ENCODE measurements around the gene FFAR4. TPM values are rescaled to one million over a fixed set of nuclear protein-coding genes. Genes with fewer than 3 reads are reported as not detected.

FFAR4 gene
- total RNA-seq, 1 donor from 2014 or later: not detected

DNA sequence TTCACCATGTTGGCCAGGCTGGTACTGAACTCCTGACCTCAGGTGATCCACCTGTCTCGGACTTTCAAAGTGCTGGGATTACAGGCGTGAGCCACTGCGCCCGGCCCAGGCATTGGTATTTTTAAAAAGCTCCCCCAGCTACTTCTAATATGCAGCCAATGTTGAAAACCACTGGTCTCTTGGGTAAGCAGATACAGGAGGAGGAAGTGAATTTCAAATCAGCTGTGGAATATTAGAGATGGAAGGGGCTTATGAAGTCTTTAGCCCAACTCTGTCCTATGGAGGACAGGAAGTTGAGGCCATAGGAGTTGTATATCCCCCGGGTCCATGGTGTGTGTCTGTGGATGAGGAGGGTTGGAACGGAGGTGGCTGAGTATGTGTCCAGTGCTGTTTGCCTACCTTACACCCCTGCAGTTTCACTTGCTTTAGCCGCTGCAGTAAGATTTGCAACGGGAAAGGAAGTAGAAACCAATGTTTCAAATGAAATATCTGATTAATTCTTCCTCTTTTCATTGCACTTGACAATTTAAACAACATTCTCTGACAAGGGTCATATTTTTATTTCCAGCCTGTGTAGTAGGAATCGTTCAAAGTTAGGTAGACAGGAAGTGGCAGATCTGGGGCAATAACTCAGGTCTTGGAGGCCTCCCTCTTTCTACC, 49.2 kb downstream of the FFAR4 start:
- Mint-ChIP-seq H3K4me1 (ENCODE audit: low read depth) (no peaks in the 10 kb centered on the region), H3K36me3 (ENCODE audit: low read depth) (no peaks in the 10 kb centered on the region), H3K27ac (no peak overlapping the region), H3K9me3 (no peaks in the 10 kb centered on the region), H3K27me3 (ENCODE audit: insufficient read depth) (peaks cover 6% of the 10 kb centered on the region), H3K4me3 (no peak overlapping the region)
- DNase-seq (ENCODE audit: low spot score): no peak
- intact Hi-C loops (cut with micrococcal nuclease): no loop called here

DNA sequence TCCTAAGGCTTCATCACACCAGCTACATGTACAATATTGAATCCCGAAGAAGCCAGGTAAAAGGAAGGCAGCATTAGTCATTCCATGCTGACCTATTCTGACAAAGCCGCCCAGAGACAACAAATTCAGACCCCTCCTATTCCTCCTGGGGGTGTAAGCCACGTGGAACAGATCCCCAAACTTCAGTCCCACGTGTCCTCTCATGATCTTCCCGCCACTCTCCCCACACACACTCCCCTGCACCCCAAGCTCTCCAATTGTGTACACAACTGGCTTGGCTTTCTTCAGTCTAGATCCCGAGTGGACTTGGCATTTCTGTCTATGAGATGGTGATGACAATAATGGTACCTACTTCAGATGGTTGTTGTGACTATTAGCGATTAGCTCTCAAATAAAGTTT, 54.5 kb downstream of the FFAR4 start:
- Mint-ChIP-seq H3K36me3 (ENCODE audit: low read depth) (no peaks in the 10 kb centered on the region), H3K27me3 (ENCODE audit: insufficient read depth) (peaks cover 10% of the 10 kb centered on the region), H3K9me3 (no peaks in the 10 kb centered on the region), H3K27ac (no peak overlapping the region), H3K4me1 (ENCODE audit: low read depth) (no peaks in the 10 kb centered on the region), H3K4me3 (no peak overlapping the region)
- intact Hi-C loops (cut with micrococcal nuclease): no loop called here
- DNase-seq (ENCODE audit: low spot score): no peak

DNA sequence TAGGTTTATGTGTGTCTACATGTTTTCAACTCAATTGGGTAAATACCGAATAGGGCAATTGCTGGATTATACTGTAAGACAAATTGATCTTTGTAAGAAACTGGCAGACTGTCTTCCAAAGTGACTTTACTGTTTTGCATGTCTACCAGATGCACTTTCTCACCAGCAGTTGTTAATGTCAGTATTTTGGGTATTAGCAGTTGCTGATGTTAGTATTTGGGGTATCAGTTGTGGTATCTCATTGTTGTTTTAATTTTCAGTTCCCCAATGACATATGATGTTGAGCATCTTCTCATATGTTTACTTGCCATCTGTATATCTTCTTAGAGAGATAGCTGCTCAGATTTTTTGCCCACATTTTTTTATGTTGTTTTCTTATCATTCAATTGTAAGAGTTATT, 56.5 kb downstream of the FFAR4 start:
- H3K4me3 Mint-ChIP-seq: no peak overlapping the region
- DNase-seq (ENCODE audit: low spot score): no peak
- H3K27me3 Mint-ChIP-seq (ENCODE audit: insufficient read depth): peaks cover 10% of the 10 kb centered on the region
- H3K9me3 Mint-ChIP-seq: no peaks in the 10 kb centered on the region
- H3K36me3 Mint-ChIP-seq (ENCODE audit: low read depth): no peaks in the 10 kb centered on the region
- intact Hi-C loops (cut with micrococcal nuclease): no loop called here
- no peaks in the 10 kb centered on the region for H3K4me1 Mint-ChIP-seq (ENCODE audit: low read depth)
- H3K27ac Mint-ChIP-seq: no peak overlapping the region

DNA sequence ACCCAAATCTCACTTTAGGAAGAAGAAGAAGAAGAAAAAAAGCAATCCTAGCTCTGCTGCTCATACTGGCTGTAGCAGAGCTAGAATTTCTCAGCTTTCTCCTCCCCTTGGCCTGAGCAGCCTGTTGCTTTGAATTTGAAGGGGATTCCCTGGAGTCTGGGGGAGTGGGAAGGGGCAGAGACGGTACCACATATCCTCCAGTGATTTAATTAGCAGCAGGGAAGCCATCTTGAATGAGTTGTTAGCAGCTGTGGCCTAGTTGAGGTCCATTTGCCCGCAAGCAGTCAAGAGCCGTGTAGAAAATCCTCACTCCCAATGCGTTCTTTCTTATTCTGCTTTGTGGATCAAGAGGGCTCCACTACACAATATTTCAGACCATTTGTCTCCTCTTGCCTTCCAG, 62.4 kb downstream of the FFAR4 start:
- Mint-ChIP-seq H3K27ac (no peak overlapping the region), H3K9me3 (no peaks in the 10 kb centered on the region), H3K4me3 (no peak overlapping the region), H3K27me3 (ENCODE audit: insufficient read depth) (no peaks in the 10 kb centered on the region), H3K36me3 (ENCODE audit: low read depth) (no peaks in the 10 kb centered on the region), H3K4me1 (ENCODE audit: low read depth) (no peaks in the 10 kb centered on the region)
- intact Hi-C loops (cut with micrococcal nuclease): no loop called here
- DNase-seq (ENCODE audit: low spot score): no peak

DNA sequence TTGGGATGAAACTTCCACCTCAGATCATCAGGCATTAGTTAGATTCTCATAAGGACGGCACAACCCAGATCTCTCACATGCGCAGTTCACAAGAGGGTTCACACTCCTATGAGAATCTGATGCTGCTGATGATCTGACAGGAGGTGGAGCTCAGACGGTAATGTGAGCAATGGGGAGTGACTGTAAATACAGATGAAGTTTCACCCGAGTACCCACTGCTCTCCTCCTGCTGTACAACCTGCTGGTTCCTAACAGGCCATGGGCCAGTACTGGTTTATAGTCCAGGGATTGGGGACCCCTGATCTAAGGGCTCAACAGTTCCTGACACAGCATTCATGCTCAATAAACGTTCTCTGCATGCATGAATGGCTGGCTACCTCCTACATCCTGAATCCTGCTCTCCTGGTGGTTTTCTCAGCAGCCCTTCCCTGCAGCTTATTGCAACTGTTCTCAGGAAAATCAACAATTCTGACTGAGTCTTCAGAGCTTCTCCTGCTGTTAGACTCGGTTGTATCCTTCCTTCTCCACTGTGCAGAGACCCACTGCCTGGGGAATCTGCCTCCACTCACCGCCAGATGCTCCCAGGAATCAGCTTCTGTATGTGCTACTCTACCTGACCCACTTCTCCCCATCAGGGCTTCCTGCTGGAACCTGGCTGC, 63.3 kb downstream of the FFAR4 start:
- no peak for DNase-seq (ENCODE audit: low spot score)
- H3K9me3 Mint-ChIP-seq: no peaks in the 10 kb centered on the region
- H3K4me3 Mint-ChIP-seq: no peak overlapping the region
- H3K36me3 Mint-ChIP-seq (ENCODE audit: low read depth): no peaks in the 10 kb centered on the region
- no peaks in the 10 kb centered on the region for H3K27me3 Mint-ChIP-seq (ENCODE audit: insufficient read depth)
- intact Hi-C loops (cut with micrococcal nuclease): no loop called here
- H3K27ac Mint-ChIP-seq: no peak overlapping the region
- H3K4me1 Mint-ChIP-seq (ENCODE audit: low read depth): no peaks in the 10 kb centered on the region

DNA sequence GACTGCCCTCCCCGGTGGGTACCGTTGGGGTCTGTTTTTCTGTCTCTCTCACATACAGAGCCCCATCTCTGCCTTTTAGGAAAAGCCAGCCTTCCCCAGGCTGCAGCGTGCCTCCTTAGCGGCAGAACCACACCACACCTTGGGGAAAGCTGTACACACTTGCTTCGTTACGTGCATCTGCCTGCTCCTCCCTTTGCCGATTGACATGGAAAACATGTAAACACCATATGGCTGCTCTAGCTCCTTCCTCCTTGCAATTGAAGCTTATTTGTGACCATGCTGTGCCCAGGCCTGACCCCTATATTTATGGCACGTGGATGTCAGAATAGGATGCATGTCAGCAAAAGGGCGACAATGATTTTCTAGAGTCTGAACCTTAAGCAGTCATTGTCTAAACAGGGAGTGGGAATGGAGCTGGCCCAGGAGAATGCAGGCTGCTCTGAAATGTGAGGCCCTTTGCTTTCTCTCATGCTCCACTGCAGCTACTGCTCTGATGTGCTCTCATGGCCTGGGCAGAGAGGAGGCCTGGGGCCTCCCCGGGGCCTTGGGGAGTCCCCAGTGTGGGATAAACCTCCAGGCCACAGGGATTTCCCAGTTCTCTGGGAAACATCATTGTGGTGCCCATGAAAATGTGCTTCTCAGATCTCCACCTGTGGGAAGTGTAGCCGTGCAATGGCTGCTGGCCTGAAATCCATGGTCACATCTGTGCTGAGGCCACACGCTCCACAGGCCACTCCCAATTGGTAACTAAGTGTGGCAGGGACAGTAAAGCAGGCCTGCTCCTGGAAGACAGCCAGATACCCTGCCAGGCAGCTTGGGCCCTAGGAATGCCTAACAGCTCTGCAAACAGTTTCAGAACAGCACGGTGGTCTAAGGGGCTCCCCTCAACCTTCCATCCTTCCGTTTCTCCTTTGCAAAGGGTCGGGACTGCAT, 64.4 kb downstream of the FFAR4 start:
- Mint-ChIP-seq H3K27ac (no peak overlapping the region), H3K9me3 (no peaks in the 10 kb centered on the region), H3K27me3 (ENCODE audit: insufficient read depth) (peaks cover 5% of the 10 kb centered on the region), H3K36me3 (ENCODE audit: low read depth) (no peaks in the 10 kb centered on the region), H3K4me3 (no peak overlapping the region), H3K4me1 (ENCODE audit: low read depth) (no peaks in the 10 kb centered on the region)
- no peak for DNase-seq (ENCODE audit: low spot score)
- intact Hi-C loops (cut with micrococcal nuclease): no loop called here

Other genes with a start within 250 kb of the FFAR4 start
- gene MYOF, start 84.3 kb upstream of the FFAR4 start, total RNA-seq: 13.4 and 13.7 TPM in 2 replicates
- 53.0 and 55.7 TPM in 2 replicates for gene CEP55, start 70.1 kb upstream of the FFAR4 start, total RNA-seq
- not detected in 2 replicates for gene RBP4, start 34.6 kb downstream of the FFAR4 start, total RNA-seq
- gene PDE6C, start 45.9 kb downstream of the FFAR4 start, total RNA-seq: not detected in 2 replicates
- gene FRA10AC1, start 135.9 kb downstream of the FFAR4 start, total RNA-seq: 25.9 and 28.2 TPM in 2 replicates
- not detected in 2 replicates for gene LGI1, start 191.3 kb downstream of the FFAR4 start, total RNA-seq